ENCODE measurements around the gene RHEX. TPM values are rescaled to one million over a fixed set of nuclear protein-coding genes. Genes with fewer than 3 reads are reported as not detected.

Gene RHEX
- polyA plus RNA-seq, 1 of the 3 experiments (the other 2 are of a cell fraction) = not detected

DNA sequence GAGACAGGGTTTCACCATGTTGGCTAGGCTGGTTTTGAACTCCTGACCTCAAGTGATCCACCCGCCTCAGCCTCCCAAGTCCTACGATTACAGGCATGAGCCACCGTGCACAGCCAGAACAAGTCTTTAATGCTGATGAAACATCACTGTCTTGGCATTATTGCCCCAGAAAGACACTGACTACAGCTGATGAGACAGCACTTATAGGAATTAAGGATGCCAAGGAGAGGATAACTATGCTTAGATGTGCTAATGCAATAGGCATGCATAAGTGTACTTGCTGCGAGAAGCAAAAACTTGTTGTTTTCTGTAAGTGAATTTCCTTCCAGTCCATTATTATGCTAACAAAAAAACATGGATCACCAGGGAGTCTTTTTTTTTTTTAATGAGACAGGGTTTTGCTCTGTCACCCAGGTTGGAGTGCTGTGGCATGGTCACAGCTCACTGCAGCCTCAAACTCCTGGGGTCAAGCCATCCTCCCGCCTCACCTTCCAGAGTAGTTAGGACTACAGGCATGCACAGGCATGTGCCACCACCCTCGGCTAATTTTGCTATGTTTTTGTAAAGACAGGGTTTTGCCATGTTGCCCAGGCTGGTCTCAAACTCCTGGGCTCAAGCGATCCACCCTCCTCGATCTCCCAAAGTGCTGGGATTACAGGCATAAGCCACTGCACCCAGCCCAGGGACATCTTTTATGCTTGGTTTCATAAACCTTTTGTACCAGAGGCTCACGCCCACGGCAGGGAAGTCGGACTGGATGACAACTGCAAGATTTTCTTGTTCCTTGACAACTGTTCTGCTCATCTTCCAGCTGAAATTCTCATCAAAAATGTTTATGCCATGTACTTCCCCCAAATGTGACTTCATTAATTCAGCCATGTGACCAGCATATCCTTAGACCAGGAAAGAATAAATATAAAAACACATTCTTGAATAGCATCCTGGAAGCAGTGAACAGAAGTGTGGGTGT is 23.1 kb downstream of the RHEX start:
- Histone ChIP-seq H3K4me2 (no peak overlapping the region), H3K79me2 (ENCODE audit: insufficient read depth) (no peaks in the 10 kb centered on the region), H3K9ac (no peak overlapping the region), H3K27me3 (ENCODE audit: insufficient read depth) (peaks cover 11% of the 10 kb centered on the region; the same call in 1 of the 2 replicates), H4K20me1 (ENCODE audit: insufficient read depth) (no peaks in the 10 kb centered on the region), H3K36me3 (replicated peaks in 1 of 2; ENCODE audit: control insufficient read depth in 1 of 2, insufficient read depth in 2 of 2, low read length in 1 of 2) (no peaks in the 10 kb centered on the region), H3K9me2 (no peaks in the 10 kb centered on the region), H3K4me3 (ENCODE audit: low read depth in 2 of 2, low read length in 1 of 2) (no peak overlapping the region), H3K27ac (ENCODE audit: low read depth in 2 of 2, low read length in 1 of 2) (no peak overlapping the region), H3K9me3 (no peaks in the 10 kb centered on the region), H2AFZ (ENCODE audit: low read depth) (no peak overlapping the region), H3F3A (replicated peaks; ENCODE audit: insufficient read depth) (no peaks in the 10 kb centered on the region), H3K4me1 (ENCODE audit: control insufficient read depth in 1 of 2, insufficient read depth in 2 of 2, low read depth in 1 of 2, low read length in 1 of 2) (peaks cover 0 to 3% of the 10 kb centered on the region in 2 experiments; a peak in 1 of 4 replicates)
- ChIA-PET CTCF (no interaction called here), POLR2A (no interaction called here)
- TF ChIP-seq TAF1 (IDR thresholded peaks at IDR 0.05; ENCODE audit: borderline replicate concordance, low read depth, low read length) (no peak), NRF1 (IDR thresholded peaks at IDR 0.05; ENCODE audit: low read depth, low read length) (no peak), RAD21 (IDR thresholded peaks at IDR 0.05; ENCODE audit: low read length) (no peak), RCOR1 (IDR thresholded peaks at IDR 0.05; ENCODE audit: low read length) (no peak), FOXM1 (IDR thresholded peaks at IDR 0.05; ENCODE audit: low read depth) (no peak), TEAD4 (IDR thresholded peaks at IDR 0.05; ENCODE audit: borderline replicate concordance, insufficient read depth) (no peak), SMC3 (IDR thresholded peaks at IDR 0.05; ENCODE audit: low read depth, low read length) (no peak), NFIC (IDR thresholded peaks at IDR 0.05; ENCODE audit: borderline replicate concordance) (no peak), MEF2A (IDR thresholded peaks at IDR 0.05; ENCODE audit: borderline replicate concordance, low read depth) (no peak), POLR2AphosphoS5 (IDR thresholded peaks at IDR 0.05; ENCODE audit: low read depth, low read length) (no peak), YY1 (IDR thresholded peaks at IDR 0.05; ENCODE audit: low read depth) (no peak), FOXJ3 (CRISPR knock-in tag; IDR thresholded peaks at IDR 0.05) (no peak), GATA2 (CRISPR knock-in tag; IDR thresholded peaks at IDR 0.05) (no peak)
- TF ChIP-seq, protein P1, sequence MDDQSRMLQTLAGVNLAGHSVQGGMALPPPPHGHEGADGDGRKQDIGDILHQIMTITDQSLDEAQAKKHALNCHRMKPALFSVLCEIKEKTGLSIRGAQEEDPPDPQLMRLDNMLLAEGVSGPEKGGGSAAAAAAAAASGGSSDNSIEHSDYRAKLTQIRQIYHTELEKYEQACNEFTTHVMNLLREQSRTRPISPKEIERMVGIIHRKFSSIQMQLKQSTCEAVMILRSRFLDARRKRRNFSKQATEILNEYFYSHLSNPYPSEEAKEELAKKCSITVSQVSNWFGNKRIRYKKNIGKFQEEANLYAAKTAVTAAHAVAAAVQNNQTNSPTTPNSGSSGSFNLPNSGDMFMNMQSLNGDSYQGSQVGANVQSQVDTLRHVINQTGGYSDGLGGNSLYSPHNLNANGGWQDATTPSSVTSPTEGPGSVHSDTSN (IDR thresholded peaks at IDR 0.05) = no peak
- TF ChIP-seq, protein P2, sequence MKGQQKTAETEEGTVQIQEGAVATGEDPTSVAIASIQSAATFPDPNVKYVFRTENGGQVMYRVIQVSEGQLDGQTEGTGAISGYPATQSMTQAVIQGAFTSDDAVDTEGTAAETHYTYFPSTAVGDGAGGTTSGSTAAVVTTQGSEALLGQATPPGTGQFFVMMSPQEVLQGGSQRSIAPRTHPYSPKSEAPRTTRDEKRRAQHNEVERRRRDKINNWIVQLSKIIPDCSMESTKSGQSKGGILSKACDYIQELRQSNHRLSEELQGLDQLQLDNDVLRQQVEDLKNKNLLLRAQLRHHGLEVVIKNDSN (IDR thresholded peaks at IDR 0.05; ENCODE audit: borderline replicate concordance, low read depth) = no peak
- TF ChIP-seq, protein P3, sequence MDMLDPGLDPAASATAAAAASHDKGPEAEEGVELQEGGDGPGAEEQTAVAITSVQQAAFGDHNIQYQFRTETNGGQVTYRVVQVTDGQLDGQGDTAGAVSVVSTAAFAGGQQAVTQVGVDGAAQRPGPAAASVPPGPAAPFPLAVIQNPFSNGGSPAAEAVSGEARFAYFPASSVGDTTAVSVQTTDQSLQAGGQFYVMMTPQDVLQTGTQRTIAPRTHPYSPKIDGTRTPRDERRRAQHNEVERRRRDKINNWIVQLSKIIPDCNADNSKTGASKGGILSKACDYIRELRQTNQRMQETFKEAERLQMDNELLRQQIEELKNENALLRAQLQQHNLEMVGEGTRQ (IDR thresholded peaks at IDR 0.05; ENCODE audit: borderline replicate concordance, low read depth, low read length) = no peak
- TF ChIP-seq, protein P4, sequence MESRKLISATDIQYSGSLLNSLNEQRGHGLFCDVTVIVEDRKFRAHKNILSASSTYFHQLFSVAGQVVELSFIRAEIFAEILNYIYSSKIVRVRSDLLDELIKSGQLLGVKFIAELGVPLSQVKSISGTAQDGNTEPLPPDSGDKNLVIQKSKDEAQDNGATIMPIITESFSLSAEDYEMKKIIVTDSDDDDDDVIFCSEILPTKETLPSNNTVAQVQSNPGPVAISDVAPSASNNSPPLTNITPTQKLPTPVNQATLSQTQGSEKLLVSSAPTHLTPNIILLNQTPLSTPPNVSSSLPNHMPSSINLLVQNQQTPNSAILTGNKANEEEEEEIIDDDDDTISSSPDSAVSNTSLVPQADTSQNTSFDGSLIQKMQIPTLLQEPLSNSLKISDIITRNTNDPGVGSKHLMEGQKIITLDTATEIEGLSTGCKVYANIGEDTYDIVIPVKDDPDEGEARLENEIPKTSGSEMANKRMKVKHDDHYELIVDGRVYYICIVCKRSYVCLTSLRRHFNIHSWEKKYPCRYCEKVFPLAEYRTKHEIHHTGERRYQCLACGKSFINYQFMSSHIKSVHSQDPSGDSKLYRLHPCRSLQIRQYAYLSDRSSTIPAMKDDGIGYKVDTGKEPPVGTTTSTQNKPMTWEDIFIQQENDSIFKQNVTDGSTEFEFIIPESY (IDR thresholded peaks at IDR 0.05; ENCODE audit: borderline replicate concordance, low read depth) = no peak
- 78% methylated on average over 10 of the region's 11 CpGs for WGBS (ENCODE audit: low lambda C conversion rate)
- no peak for DNase-seq

All from SK-N-SH (cell line).